Stimulated activated CD4-positive, alpha-beta T cell treated with anti-CD3 and anti-CD28 coated beads, Interleukin-4, amount 100 ng/mL, for 1 hour (primary cell): Measurements from ENCODE around the gene DGKK.
"Not testable (repeated sequence)": the region's sequence is repeated elsewhere in the genome, so short reads cannot be mapped to it uniquely, and the experiment has no call there.

Experiments used
- DNase-seq: peaks from one replicate; pipeline ENCODE4 v3.0.0-alpha.2; 2020

DGKK gene

DNA sequence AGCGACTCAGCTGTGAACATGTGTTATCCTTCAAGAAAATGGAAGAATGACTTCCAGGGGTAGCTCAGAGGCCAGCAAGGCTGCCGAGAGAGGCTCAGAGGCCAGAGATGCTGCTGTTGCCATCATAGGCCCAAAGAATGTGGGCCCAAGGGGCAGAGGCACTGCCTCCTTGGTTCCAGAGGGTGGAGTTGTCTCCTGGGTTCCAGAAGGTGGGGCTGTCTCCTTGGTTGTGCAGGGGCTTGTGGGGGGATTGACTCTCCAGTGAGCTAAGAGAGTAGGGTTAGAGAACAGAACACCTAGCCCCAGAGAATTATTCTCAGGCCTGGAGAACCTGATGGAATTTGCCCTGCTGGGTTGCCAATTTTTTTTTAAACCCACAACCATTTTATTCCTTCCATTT is 62.6 kb downstream of the DGKK start:
- no peak for DNase-seq

DNA sequence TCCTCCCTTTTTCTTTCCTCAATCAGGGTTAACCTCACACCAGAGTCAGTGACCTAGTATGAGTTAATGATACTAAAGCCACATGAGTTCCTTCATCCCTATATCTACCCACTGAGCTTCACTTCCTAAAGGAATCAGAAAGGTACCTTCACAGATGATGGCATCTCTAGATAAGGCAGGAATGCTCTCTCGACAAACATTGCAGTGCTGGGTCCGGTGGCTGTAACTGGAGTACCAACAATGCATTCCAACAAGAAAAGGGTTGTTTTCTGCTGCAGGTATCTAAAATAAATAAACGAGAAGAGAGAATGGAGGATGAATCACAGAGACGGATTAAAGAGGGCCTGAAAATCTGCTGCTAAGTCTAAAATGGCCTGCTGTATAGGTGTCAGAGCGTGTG is 66.7 kb downstream of the DGKK start:
- no peak for DNase-seq

DNA sequence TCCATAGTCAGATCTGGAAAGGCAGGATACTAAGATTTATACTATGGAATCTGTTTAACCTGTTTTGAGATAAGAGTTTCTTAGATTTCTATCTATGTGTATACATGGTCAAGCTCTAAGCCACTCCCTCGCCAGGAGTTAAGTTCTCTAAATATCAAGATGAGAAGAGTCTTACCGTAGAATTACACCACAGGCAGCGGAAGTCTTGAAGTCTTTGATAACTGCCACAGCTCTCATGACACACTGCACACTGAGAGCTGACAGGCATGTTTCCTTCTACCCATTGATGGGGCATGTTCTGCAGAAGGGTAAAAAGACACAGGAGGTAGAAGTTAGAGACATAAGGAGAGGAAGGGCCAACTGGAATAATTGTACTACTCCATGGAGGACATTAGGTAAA is 67.7 kb downstream of the DGKK start:
- DNase-seq: no peak

DNA sequence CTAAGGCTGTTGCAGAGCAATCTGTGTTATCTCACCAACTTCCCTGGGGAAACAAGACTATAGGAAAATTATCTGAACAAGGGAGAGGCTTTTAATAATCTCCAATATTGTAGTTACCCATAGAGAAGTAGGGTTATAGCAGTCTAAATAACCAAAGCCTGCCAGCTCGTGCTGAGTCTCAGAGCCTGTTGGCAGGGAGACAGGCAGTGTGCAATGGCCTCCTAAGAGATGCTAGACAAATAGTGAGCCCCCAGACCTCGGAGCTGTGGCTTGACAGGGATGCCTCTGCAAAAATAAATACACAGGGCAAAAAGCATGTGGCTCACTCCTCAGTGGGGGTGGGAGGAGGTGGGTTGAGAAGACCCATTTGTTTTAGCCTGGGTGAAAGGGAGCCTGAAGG is 76.7 kb downstream of the DGKK start:
- DNase-seq: no peak

DNA sequence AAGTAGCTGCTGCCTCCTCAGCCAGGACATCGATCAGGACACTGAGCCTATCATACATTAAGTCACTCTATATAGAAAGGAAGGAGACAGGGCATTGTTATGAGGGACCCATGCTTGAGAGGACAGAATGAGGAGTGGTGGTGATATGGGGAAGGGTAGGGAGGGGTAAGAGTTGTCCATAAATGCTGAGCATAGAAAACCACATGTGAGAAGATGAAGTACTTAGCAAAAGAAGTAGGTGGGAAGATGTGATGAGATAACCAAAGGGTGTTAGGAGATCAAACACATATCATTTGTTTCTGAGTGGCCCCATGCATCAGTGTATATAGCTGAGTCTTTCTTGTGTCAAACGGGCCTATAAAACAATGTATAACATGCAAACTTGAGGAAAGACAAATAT is 84.1 kb downstream of the DGKK start:
- DNase-seq: no peak

DNA sequence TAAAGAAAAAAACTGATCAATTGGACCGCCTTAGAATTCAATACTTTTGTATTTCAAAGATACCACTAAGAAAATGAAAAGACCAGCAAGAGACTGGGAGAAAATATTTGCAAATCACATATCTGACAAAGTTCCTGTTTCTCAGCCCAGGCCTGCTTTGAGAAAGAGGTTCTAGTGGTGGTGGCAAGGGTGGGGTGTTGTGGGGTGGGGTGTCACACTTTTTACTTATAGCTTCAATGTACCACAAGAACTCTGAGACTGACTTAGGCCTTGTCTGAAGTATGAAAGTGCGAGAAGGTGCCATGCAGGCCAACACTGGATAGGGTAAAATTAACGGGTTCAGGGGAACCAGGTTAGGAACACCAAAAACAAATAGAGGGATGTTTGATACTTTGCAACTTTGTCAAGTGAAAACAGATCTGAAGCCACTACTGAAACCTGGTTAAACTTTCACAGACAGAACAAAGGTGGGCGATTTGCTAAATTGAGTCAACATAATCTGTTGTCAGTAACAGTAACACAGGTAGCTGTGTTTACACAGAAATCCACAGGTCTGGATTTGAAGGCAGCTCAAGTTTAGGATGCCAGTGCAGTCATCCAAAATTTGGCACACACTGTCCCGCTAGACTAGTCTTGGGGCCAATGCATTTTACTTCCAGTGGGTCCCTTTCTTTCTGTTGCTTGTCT is 88.8 kb downstream of the DGKK start:
- DNase-seq: no peak

DNA sequence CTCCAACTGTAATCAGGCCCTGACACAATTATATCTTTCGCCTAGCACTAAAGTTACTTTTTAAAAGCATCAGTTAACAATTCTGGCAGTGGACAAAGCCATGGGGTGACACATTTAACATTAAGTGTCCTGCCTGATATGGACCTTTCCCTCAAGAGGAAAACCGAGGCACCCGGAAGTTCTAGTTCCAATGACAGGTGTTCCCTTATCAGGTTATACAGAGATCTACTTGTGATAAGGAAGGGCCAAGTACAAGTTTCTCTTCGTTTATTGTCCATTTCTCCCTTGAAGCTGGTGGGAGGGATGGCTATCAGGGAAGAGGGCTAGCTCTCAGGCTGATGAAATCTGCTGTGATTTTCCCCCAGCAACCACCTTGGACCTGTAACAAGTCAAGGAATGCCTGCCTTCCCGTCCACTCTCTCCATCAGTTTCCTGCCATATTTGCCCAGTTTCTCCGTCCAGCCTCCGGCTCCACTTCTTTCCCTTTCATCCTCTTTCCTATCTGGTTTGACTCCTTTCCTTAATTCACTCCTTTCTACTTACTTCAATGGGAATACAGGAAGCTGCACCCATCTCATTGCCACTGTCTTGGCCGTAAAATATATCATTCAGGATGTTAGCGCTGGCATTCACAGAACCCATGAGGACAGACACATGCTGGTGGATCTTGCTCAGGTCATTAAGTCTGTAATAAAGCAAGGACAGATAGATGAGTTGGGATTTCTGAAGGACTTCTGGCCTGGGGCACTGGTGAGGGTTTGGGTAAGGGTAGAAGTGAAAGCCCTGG is 95.0 kb downstream of the DGKK start:
- DNase-seq: no peak

DNA sequence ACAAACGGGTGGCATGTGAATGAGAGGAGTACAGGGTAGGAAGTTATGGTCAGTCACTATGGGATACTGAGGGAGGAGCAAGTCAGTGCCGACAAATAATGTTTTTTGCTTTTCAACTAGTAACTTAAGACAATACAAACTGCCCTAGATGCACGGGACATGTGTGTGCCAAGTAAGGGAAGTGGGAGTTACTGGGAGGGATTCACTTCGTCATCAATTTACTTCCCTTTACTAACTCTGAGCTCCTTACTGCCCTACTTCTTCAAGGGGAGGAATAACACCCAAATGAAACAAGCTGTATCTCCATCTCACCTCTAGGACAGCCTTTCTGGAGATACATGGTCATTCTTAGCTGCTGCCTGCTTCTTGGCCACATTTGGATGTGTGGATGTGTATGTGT is 97.7 kb downstream of the DGKK start:
- DNase-seq: no peak

DNA sequence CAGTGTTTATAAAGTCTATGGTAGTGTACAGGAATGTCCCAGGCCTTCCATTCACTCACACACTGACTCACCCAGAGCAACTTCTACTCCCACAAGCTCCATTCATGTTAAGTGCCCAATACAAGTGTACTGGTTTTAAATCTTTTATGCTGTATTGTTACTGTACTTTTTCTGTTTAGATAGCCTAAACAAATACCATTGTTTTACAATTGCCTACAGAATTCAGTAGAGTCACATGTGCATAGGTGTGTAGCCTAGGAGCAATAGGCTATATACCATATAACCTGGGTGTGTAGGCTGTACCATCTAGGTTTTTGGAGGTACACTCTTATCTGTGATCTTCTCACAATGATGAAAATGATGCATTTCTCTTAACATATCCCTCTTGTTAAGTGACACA is 126.7 kb downstream of the DGKK start:
- DNase-seq: no peak

DNA sequence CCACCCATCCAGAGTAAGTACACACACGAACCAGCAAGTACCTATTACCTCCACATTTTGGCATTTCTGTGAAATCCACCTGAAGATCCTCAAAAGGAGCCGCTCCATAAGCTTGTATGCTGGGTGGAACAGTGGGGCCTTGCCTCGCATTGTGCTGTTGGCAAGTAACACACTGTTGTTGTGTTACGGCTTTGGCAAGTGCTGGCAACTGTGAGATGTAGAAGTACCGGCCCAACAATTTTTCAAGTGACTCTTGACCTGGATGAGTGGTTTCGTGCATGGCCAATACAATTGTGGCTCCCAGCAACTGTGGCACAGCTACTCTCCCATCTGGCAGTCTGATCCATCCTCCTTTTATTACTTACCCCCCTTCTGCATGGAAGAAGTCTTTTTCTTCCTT is 137.3 kb downstream of the DGKK start:
- no peak for DNase-seq

DNA sequence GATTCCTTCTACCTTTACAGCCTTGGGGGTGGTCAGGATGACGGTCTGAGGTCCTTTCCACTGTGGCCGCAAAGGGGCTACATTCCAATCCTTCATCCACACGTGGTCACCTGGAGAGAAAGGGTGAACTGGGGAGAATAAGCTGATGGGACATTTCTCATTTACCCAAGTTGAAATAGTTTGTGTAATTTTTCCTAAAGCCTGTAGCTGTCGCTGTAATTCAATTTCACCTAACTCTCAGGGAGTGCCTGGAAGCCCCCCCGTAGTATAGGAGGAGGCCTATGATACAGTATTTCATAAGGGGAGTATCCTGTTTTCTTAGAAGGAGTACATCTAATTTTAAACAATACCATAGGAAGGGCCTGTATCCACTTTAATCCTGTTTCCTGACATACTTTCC is 138.0 kb downstream of the DGKK start:
- not testable (repeated sequence) for DNase-seq

DNA sequence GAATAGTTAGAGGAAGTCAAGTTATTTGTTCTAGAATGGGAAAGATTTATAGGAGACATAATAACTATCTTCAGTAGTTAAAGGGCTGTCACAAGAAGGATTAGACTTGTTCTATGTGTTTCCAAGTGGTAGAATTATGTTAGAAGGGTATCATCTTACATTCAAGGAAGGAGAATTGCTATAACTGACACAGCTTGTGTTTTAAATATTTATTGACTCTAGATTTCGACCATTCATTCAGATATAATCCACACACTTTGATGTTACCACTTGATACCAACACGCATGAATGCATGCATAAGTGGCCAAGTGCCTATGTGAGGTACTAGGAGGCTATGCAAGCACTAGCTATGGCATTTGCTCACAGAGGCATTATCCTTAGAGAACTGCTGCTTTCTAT is 143.4 kb downstream of the DGKK start:
- no peak for DNase-seq
